HG02588 (cell line): ENCODE measurements around the gene ATXN7L1.

Experiments used
- ATAC-seq: cut with Tn5 transposase; IDR thresholded peaks from one replicate; pipeline ENCODE4 v1.9.1; 2021; ENCODE audit warnings: mild to moderate bottlenecking, moderate library complexity; ENCODE audit not compliant: unreplicated experiment

ATXN7L1 gene

DNA sequence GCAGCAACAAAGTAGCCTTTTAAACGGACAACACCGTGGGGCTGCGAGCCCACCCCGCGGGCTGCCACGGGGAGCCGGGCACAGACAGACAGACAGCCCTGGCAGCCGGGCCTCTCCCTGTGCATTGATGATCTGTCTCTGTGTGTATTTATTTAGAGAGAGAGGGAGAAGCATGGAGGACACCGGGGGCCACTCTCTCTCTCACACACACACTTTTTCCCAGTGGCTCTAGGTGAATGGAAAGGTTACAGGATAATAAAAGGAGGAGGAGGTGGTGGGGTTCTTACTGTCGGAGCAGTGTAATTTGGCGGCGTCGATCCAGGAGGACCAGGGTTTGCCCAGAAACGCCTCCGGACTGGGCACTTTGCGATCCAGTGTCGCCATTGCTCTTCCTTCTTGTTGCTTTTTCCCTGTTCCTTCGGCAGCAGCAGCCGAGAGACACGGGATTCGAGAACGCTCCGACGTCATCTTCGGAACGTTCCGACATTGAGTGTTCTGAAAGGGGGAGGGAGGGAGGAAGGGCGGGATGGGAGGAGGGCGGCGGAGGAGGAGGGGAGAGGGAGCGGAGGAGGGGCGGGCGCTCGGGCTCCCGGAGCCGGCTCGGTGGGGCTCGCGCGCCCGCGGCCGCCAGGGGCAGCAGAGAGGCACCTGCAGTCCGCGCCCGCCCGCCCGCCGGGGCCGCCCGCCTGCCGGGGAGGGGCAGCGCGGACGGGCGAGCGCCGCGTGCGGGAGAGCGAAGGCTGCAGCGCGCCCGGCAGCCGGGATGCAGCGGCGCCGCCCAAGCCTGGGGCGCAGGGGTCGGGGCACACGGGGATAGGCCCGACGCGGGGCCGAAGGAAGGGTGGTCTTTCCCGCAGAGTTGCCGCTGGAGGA lies at the start of gene ATXN7L1:
Gene ATXN7L1, minus strand, starts transcription at position 509 of the 873 bp plus-strand sequence. Its CDS starts 41 bp downstream, at position 468.
- peak; percentile 90 for ATAC-seq

GRCh38 chr7:105926131-105926530 lies 49.7 kb upstream of the ATXN7L1 start:
- ATAC-seq = no peak

DNA sequence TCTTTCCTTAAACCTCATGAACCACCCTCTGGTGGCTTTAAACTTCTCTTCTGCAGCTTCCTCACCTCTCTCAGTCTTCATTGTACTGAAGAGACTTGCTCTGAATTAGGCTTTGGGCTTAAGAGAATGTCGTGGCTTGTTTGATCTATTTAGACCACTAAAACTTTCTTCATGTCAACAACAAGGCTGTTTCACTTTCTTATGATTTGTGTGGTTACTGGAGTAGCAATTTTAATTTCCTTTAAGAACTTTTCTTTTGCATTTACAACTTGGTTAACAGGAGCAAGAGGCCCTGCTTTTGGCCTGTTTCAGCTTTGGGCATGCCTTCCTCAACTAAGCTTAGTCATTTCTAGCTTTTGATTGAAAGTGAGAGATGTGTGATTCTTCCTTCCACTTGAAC lies 48.5 kb upstream of the ATXN7L1 start:
- no peak for ATAC-seq

DNA sequence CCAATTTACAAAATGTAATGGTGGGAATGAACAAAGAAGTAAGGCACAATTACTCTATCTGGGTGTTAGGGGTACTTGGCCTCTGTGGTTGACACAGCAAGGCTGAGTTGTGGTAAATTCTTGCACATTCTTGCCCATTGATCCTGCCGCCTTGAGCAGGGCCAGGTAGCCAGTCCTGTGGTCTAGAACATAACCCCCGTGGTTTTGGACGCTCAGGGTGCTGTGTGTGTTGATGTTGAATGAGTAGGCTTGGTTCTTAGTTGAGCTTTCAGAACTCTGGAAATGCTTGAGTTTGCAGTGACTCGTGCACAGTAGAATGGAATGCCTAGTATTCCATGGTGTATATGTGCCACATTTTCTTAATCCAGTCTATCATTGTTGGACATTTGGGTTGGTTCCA lies 44.4 kb upstream of the ATXN7L1 start:
- ATAC-seq = no peak

DNA sequence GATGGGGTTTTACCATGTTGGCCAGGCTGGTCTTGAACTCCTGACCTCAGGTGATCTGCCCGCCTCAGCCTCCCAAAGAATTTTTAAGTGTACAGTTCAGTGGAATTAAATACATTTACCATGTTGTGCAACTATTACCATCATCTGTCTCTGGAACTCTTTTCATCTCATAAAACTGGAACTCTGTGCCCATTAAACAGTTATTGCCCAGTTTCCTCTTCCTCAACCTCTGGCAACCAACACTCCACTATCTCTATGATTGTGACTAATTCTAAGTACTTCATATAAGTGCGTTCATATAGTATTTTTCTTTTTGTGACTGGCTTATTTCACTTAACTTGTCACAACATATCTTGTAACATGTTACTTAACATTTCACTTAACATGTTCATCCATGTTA lies 41.3 kb upstream of the ATXN7L1 start:
- no peak for ATAC-seq

DNA sequence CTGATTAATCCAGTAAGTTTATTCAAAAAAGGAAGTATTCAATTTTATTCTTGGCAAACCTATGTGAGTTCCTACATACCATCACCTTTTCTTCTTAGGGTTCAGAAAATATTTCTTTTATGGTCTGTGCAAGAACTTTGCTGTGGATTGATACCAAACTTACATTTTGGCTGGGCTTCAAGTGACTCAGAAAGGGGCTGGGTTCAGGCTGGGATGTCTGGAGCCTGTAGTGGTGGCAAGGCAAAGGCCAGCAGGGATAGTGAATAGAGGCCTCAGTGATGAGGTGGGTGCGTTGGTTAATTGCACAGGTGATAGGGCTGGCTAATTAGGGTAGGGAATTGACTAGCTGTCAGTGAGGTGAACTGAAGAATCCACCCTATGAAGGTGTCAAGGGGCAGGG lies 40.2 kb upstream of the ATXN7L1 start:
- ATAC-seq = no peak

- ATAC-seq = no peak
These were observed 37.5 kb upstream of the ATXN7L1 start for GRCh38 chr7:105913947-105914346.

DNA sequence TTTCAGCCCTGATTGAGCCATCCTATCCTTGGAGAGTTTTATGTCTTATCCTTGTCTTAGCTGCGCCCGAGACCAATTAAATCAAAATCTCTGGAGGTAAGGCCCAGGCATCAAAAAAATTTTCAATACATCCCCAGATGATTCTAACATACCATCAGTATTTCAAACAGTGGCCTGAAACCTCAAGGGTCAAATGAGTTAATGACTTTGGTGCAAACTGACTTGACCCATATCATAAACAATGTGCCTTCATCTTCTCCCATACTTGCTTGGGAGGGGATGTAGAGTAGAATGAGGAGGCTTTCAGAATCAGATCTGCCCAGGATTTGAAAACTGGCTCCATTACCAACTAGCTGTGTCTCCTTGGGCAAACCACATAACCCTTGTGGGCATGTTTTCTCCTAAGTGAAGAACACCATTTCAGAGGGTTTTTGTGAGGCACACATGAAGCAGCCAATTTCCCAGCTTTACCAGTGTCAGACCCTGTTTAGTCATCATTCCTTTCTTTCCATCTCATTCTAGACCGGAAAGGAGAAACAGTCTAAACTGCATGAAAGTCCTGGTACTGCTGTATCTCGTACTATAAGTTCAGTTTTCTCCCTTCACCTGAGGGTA lies 35.7 kb upstream of the ATXN7L1 start:
- no peak for ATAC-seq

- no peak for ATAC-seq
These were observed 33.8 kb upstream of the ATXN7L1 start for GRCh38 chr7:105910172-105910571.

- no peak for ATAC-seq
These were observed 33.3 kb upstream of the ATXN7L1 start for GRCh38 chr7:105909742-105910141.

DNA sequence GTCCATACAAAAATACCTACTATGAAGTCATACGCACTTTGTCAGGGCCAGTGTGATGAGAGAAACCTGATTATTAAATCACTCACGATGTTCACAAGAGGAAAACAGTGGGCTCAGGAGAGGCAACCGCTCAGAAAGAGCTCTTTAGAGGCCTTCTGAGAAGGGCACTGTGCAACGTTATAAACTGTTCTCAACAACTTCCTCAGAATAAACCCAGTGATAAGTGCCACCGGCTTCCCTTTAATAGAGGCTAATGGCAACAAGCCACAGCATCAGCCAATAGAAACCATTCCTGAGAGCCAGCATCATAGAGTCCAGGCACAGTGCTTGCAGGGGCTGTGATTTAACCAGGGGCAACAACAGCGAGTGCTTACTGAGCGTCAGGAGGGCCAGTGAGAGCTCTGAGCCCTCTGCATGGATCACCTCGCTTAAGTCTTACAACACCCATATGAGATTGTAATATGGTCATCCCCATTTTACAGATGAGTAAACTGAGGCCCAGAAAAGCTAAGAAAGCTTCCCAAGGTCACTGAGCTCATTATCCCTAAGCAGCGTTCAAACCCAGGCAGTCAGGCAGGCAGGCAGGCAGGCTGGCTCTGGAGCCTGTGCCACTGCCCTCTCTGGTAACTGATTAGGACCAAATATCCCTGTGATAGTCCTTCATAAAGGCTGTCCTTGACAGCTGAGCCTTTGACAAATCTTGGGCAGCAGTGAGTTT lies 30.9 kb upstream of the ATXN7L1 start:
- no peak for ATAC-seq

GRCh38 chr7:105906695-105907094 lies 30.3 kb upstream of the ATXN7L1 start:
- ATAC-seq = no peak

DNA sequence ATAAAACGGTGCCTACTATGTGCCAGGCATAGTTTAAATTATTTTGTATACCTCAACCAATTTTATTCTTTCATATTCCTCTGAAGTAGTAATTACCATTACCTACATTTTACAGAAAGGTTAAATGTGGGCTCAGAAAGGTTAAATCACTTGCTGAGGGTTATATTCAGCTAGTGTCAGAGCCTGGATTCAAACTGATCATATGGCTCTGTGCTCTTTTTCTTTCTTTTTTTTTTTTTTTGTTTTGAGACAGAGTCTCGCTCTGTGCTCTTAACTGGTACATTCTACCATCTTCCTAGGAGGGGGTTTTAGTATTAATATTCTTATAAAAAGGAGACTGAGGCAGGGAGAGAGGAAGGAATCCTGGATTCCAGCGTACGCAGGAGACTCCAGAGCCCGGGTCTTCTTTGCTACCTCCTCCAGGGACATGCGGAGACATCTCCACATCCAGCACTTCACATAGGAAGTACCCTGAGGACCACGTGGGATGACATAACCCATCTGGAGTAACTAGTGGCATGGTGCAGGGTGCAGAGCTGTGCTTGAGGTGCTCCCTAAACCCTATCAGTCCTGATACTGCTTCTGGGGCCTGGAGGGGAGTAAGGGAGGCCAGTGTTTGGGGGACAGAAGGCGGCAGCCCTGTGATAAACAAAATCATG lies 29.6 kb upstream of the ATXN7L1 start:
- no peak for ATAC-seq

DNA sequence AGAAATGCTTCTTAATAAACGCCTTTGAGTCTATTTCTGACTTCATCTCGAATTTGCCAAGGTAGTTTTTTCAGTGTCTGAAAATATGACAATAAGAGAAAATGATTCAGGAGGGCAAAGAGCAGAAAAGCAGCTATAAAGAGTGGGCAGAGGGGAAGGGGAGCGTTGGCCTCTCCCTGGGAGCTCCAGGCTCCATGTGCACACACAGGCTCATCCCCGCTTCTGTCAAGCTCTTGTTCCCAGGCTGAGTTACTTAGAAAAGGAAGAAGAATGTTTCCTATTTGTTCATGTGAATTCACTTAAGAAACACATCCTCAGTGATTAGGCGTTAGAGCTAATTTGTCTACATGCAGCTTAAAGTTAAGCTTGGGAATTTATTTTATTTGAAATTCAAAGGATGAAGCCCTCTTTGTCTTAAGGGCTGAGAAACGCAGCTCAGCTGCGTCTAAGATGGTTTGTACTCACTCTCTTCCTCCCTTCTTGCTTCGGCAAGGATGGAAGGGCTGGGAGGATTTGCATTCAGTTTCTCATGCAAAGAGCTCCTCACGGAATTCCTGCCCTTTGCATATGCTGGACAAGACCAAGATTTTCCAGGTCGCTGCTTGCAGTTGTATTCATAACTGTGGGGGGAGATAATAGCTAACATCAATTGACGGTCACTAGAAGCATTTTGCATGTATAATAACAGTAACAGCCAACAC lies 29.0 kb upstream of the ATXN7L1 start:
- ATAC-seq = no peak

DNA sequence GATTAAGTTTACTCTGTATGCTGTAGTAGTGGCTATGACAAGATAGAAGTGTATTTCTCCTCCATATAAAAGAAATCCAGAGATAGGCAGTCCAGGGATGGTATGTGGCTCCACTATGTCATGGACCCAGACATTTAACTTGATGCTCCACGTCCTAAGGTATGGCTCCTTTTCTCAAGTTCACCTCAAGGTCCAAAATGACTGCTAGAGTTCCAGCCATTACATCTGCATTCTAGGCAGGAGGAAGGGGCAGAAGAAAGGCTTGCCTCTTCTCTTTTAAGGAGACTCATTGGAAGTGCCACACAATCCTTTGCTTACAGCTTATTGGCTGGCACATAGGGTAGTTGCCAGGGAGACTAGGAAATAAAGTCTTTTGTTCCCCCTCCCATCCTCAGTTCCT lies 27.7 kb upstream of the ATXN7L1 start:
- no peak for ATAC-seq

DNA sequence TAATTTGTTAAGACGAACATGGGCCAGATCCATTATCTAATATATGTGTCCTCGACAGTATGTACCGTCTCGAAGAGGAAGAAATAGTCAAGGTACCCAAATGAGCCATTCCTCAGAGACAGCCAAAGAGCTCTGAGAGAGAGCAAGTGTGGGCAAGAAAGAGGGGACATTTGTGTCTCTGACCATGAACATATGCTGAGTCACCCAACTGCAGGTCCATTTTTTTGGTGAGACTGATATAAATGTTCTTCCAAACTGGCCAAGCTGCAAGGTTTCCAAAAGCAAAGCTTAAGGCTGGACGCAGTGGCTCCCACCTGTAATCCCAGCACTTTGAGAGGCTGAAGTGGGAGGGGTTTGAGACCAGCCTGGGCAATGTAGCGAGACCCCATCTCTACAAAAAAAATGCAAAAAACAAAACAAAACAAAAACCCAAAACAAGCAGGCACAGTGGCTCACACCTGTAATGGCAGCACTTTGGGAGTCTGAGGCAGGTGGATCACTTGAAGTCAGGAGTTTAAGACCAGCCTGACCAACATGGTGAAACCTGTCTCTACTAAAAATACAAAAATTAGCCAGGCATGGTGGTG lies 26.0 kb upstream of the ATXN7L1 start:
- no peak for ATAC-seq

GRCh38 chr7:105897999-105898398 lies 21.6 kb upstream of the ATXN7L1 start:
- ATAC-seq = no peak

DNA sequence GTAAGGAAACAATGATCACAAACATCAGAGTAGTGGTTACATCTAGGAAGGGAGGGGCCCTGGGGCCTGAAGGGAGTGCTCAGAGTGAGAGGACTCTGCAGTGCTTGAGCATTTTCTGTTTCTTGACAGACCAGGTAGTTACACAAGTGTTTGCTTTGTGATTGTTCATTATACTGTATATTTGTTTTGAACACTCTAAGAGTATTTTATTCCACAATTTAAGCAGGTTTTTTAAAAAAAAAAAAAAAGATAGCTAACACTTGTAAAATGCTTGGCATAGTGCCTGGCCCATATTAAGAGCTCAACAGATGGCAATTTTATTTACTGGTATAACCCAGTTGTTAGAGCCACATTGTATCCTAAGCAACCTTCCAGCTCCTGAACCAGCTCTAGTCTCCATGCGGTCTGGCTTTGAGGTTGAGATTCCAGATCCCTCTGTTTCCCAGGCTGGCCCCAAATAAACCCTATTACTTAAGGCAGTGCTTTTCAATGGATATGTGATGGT lies 20.1 kb upstream of the ATXN7L1 start:
- no peak for ATAC-seq

DNA sequence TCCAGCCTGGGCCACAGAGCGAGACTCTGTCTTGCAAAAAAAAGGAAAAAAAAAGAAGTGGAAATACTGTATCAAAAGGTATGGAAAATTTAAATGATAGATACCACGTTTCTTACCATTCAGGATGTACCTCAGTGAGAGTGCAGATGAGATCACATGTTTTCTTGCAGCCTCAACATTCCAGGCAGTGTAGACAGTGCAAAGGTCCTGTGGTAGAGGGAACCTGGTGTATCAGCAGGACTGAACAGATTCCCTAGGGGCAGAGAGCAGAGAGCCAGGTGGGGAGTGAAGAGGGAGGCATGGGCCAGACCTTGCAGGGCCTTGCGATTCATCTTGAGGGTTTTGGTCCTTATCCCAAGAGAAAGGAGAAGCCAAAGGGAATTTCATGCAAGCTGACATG lies 17.7 kb upstream of the ATXN7L1 start:
- no peak for ATAC-seq

- no peak for ATAC-seq
These were observed 16.0 kb upstream of the ATXN7L1 start for GRCh38 chr7:105892387-105892786.
